ENCODE results near the gene PYGM. TPM values are rescaled to one million over a fixed set of nuclear protein-coding genes. Genes with fewer than 3 reads are reported as not detected.

PYGM gene
- total and polyA plus RNA-seq, 2 donors (not counting 3 experiments of a cell fraction or from before 2014, with no cell fraction given): 0.10 to 0.62 TPM

DNA sequence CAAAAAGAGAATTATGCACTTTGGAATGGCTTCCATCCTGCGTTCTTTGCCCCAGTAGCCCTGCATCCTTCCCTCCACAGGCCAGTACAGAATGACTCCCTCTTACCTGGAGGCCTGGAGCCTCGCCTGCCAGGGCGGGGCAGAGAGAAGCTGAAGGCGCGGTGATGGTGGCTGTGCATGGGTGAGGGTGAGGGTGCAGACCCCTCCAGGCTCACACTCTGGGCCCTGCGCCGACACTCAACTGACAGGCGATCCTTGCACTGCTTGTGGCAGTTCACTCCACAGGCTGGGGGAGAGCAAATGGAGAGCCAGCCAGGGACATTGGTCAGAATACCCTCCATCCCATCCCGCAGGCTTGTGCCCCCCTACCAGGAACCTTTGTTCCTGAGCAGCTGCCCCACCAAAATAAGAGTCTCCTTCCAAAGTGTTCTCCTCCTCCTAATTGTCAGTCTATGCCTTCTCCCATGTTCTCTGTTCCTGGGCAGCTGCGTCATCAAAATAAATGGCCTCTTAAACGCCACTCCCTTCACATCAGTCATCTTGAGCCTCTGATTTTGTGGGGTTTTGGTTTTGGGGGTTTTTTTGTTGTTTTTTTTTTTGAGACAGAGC lies 30.9 kb downstream of the PYGM start:
- ChIA-PET POLR2A (no interaction called here), CTCF (interaction anchor here (1.9 kb wide), 1 partner anchor 10 kb away, joined by 4 read pairs; no protein-coding TSS in a partner anchor)
- TF ChIP-seq POLR2AphosphoS5 (IDR thresholded peaks at IDR 0.05; ENCODE audit: insufficient read depth, low read depth, low read length) (no peak), FOS (IDR thresholded peaks at IDR 0.05; ENCODE audit: borderline replicate concordance, insufficient read depth, low read length) (no peak), POLR2A (IDR thresholded peaks at IDR 0.05; ENCODE audit: low read depth, low read length) (no peak), EZH2 (IDR thresholded peaks at IDR 0.05; ENCODE audit: borderline replicate concordance, low read depth, low read length, severe bottlenecking) (no peak), GATA2 (IDR thresholded peaks at IDR 0.05; ENCODE audit: insufficient read depth, insufficient read length, low read depth, low read length) (no peak), JUN (IDR thresholded peaks at IDR 0.05; ENCODE audit: borderline replicate concordance, insufficient read depth, insufficient read length, low read depth) (no peak), MYC (IDR thresholded peaks at IDR 0.05; ENCODE audit: low read depth, low read length) (no peak), MAX (IDR thresholded peaks at IDR 0.05; ENCODE audit: insufficient read depth, insufficient read length) (no peak)
- TF ChIP-seq, protein P1, sequence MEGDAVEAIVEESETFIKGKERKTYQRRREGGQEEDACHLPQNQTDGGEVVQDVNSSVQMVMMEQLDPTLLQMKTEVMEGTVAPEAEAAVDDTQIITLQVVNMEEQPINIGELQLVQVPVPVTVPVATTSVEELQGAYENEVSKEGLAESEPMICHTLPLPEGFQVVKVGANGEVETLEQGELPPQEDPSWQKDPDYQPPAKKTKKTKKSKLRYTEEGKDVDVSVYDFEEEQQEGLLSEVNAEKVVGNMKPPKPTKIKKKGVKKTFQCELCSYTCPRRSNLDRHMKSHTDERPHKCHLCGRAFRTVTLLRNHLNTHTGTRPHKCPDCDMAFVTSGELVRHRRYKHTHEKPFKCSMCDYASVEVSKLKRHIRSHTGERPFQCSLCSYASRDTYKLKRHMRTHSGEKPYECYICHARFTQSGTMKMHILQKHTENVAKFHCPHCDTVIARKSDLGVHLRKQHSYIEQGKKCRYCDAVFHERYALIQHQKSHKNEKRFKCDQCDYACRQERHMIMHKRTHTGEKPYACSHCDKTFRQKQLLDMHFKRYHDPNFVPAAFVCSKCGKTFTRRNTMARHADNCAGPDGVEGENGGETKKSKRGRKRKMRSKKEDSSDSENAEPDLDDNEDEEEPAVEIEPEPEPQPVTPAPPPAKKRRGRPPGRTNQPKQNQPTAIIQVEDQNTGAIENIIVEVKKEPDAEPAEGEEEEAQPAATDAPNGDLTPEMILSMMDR (IDR thresholded peaks at IDR 0.05; ENCODE audit: extremely low read depth in 1 of 2, insufficient read depth in 1 of 2, low read depth in 1 of 2, low read length in 2 of 2): no peak
- DNase-seq (ENCODE audit: low read depth, low spot score) (no peak), FAIRE-seq (no peak)
- H3K9me3 ChIP-seq (replicated peaks; ENCODE audit: control insufficient read depth, insufficient read depth, low read length): no peaks in the 10 kb centered on the region
- no peak overlapping the region for H3K27ac ChIP-seq (ENCODE audit: insufficient read depth, low read depth, low read length)
- H3K79me2 ChIP-seq (ENCODE audit: control insufficient read depth, insufficient read depth, low read length): no peaks in the 10 kb centered on the region
- dilution Hi-C loops (cut with MboI; ENCODE audit: extremely low pct_ligation_motif_present, low sequenced_read_pairs): no loop called here
- H3K4me3 ChIP-seq (replicated peaks in 1 of 3; ENCODE audit: insufficient read depth in 1 of 3, low read depth in 1 of 3, low read length in 3 of 3): no peak overlapping the region
- H3K4me1 ChIP-seq (ENCODE audit: control insufficient read depth, extremely low read depth, insufficient read depth, low read length): no peaks in the 10 kb centered on the region
- H3K9ac ChIP-seq (replicated peaks; ENCODE audit: extremely low read depth, insufficient read depth, low read length): no peak overlapping the region
- H2AFZ ChIP-seq (ENCODE audit: low read depth, low read length): no peak overlapping the region
- H3K9me1 ChIP-seq (replicated peaks; ENCODE audit: control insufficient read depth, extremely low read depth, insufficient read depth, low read length): no peaks in the 10 kb centered on the region
- H3K36me3 ChIP-seq (ENCODE audit: control insufficient read depth in 2 of 2, extremely low read depth in 1 of 2, insufficient read depth in 2 of 2, low read length in 2 of 2): no peaks in the 10 kb centered on the region
- no TSS peak for BruUV-seq (replicated peaks)
- intact Hi-C loops (cut with micrococcal nuclease): no loop called here
- H3K4me2 ChIP-seq (ENCODE audit: insufficient read depth, low read length): no peak overlapping the region
- peaks cover 6 to 9% of the 10 kb centered on the region in 2 experiments for H3K27me3 ChIP-seq (ENCODE audit: control insufficient read depth in 2 of 2, insufficient read depth in 2 of 2, low read length in 2 of 2)
- no peaks in the 10 kb centered on the region for H4K20me1 ChIP-seq (replicated peaks; ENCODE audit: control insufficient read depth, extremely low read depth, insufficient read depth, low read length)

Measured in endothelial cell of umbilical vein (primary cell).